Right atrium auricular region (tissue), 2 donors: ENCODE results near the gene SLC52A3. TPM values are rescaled to one million over a fixed set of nuclear protein-coding genes. Genes with fewer than 3 reads are reported as not detected.

Experiments
- DNase-seq: peaks from one replicate; pipeline ENCODE4 v3.0.0-alpha.2; 2019; ENCODE audit warnings: low spot score
- H3K27ac ChIP-seq, 2 donors: fragments of 200-600 bp; sonication (generic); 1 replicate in 1 of 2; 2 replicates in 1 of 2; pipeline ENCODE4 v1.5.1; 2016 to 2019
- H3K27me3 ChIP-seq, 2 donors: fragments of 200-600 bp; sonication (generic); one replicate each; pipeline versions ENCODE4 v1.5.1 to v1.6.0; 2017 to 2019
- H3K36me3 ChIP-seq: fragments of 200-600 bp; sonication (generic); one replicate; pipeline ENCODE4 v1.5.1; 2016
- H3K4me1 ChIP-seq, 2 donors: fragments of 200-600 bp; sonication (generic); one replicate each; pipeline versions ENCODE4 v1.5.1 to v1.6.0; 2017 to 2019
- H3K4me3 ChIP-seq, 2 donors: fragments of 200-600 bp; sonication (generic); 1 replicate in 1 of 2; 2 replicates in 1 of 2; pipeline ENCODE4 v1.5.1; 2017 to 2019; ENCODE audit warnings: mild to moderate bottlenecking in 1 of 2, moderate library complexity in 1 of 2
- H3K9me3 ChIP-seq, 2 donors: fragments of 200-600 bp; sonication (generic); one replicate each; pipeline ENCODE4 v1.5.1; 2019
- CTCF ChIP-seq, 2 donors: fragments of 200-600 bp; sonication (generic); IDR thresholded peaks; one replicate each; pipeline ENCODE4 v1.5.1; 2019; ENCODE audit warnings: antibody characterized with exemption in 2 of 2
- total RNA-seq, 2 donors: library from RNA; depleted of rRNA; stranded (reverse); fragments of >200 nt; gene quantifications; one replicate each; pipeline ENCODE4 v1.1.0, GENCODE V29; 2016

SLC52A3 gene
- total RNA-seq, 2 donors from 2014 or later = 1.3 to 2.6 TPM

GRCh38 chr20:772806-773205, 4.5 kb upstream of the SLC52A3 start:
- H3K27me3 ChIP-seq = no peaks in the 10 kb centered on the region
- H3K4me1 ChIP-seq = peaks cover 0 to 10% of the 10 kb centered on the region in 2 donors
- no peak for DNase-seq
- no peaks in the 10 kb centered on the region for H3K36me3 ChIP-seq
- H3K4me3 ChIP-seq = no peak overlapping the region
- H3K27ac ChIP-seq = no peak overlapping the region
- no peaks in the 10 kb centered on the region for H3K9me3 ChIP-seq
- no peak for TF ChIP-seq CTCF (IDR thresholded peaks at IDR 0.05)

- Histone ChIP-seq H3K36me3 (no peaks in the 10 kb centered on the region), H3K4me3 (no peak overlapping the region), H3K27ac (no peak overlapping the region), H3K9me3 (no peaks in the 10 kb centered on the region), H3K4me1 (peaks cover 0 to 10% of the 10 kb centered on the region in 2 donors), H3K27me3 (no peaks in the 10 kb centered on the region)
- TF ChIP-seq CTCF (IDR thresholded peaks at IDR 0.05) = no peak
- no peak for DNase-seq
These were observed 3.6 kb upstream of the SLC52A3 start for GRCh38 chr20:771741-772464.

GRCh38 chr20:770691-771090, 2.4 kb upstream of the SLC52A3 start:
- Histone ChIP-seq H3K36me3 (no peaks in the 10 kb centered on the region), H3K27ac (no peak overlapping the region), H3K4me1 (peaks cover 0 to 6% of the 10 kb centered on the region in 2 donors), H3K9me3 (no peaks in the 10 kb centered on the region), H3K27me3 (no peaks in the 10 kb centered on the region), H3K4me3 (no peak overlapping the region)
- DNase-seq = no peak
- no peak for TF ChIP-seq CTCF (IDR thresholded peaks at IDR 0.05)

GRCh38 chr20:766906-767305, 1.4 kb downstream of the SLC52A3 start:
- H3K27ac ChIP-seq = no peak overlapping the region
- no peaks in the 10 kb centered on the region for H3K36me3 ChIP-seq
- no peaks in the 10 kb centered on the region for H3K4me1 ChIP-seq
- H3K27me3 ChIP-seq = no peaks in the 10 kb centered on the region
- H3K4me3 ChIP-seq = no peak overlapping the region
- TF ChIP-seq CTCF (IDR thresholded peaks at IDR 0.05) = no peak
- H3K9me3 ChIP-seq = no peaks in the 10 kb centered on the region
- DNase-seq = no peak

- H3K4me3 ChIP-seq = no peak overlapping the region
- no peaks in the 10 kb centered on the region for H3K36me3 ChIP-seq
- no peaks in the 10 kb centered on the region for H3K4me1 ChIP-seq
- H3K27ac ChIP-seq = no peak overlapping the region
- H3K9me3 ChIP-seq = no peaks in the 10 kb centered on the region
- DNase-seq = no peak
- TF ChIP-seq CTCF (IDR thresholded peaks at IDR 0.05) = no peak
- H3K27me3 ChIP-seq = no peaks in the 10 kb centered on the region
These were observed 4.0 kb downstream of the SLC52A3 start for GRCh38 chr20:764255-764654.
